Ishikawa (cell line): ENCODE results near the gene HDHD3.

Experiments used
- CEBPB ChIP-seq: IDR thresholded peaks from 2 replicates; pipeline ENCODE4 v1.6.1; 2012
- CREB1 ChIP-seq: IDR thresholded peaks from 2 replicates; pipeline ENCODE4 v1.6.1; 2012; ENCODE audit warnings: low read depth
- EGR1 ChIP-seq: IDR thresholded peaks from 2 replicates; pipeline ENCODE4 v1.6.1; 2012
- EP300 ChIP-seq: IDR thresholded peaks from 2 replicates; pipeline ENCODE4 v1.6.1; 2012; ENCODE audit warnings: borderline replicate concordance
- FOXM1 ChIP-seq: IDR thresholded peaks from 2 replicates; pipeline ENCODE4 v1.6.1; 2012; ENCODE audit warnings: low read depth, borderline replicate concordance
- RAD21 ChIP-seq: IDR thresholded peaks from 2 replicates; pipeline ENCODE4 v1.6.1; 2012; ENCODE audit warnings: low read depth
- TCF12 ChIP-seq: IDR thresholded peaks from 2 replicates; pipeline ENCODE4 v1.6.1; 2012; ENCODE audit warnings: low read depth
- TEAD4 ChIP-seq: IDR thresholded peaks from 2 replicates; pipeline ENCODE4 v1.6.1; 2012
- YY1 ChIP-seq: IDR thresholded peaks from 2 replicates; pipeline ENCODE4 v1.6.1; 2012; ENCODE audit warnings: low read depth
- TF ChIP-seq, protein P1 (sequence below): IDR thresholded peaks from 2 replicates; pipeline ENCODE4 v1.6.1; 2012; ENCODE audit warnings: low read depth, mild to moderate bottlenecking
- TF ChIP-seq, protein P2 (sequence below): IDR thresholded peaks from 2 replicates; pipeline ENCODE4 v1.6.1; 2012

DNA sequence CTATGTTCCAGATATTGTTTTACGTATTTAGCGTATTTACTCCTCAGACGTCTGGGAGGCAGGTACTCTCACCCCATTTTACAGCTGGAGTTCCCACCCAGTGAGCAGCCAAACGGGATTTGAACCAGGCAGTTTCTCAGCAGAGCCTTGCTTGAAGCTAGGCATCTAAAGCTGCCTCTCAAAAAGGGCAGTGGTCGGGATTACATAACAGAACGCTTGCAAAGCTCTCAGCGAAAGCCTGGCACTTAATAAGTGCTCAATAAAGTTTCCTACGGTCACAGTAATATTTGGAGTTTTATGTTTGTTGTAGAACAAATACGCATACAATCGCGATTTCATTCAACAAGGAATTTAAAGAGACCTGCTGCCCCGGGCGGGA lies 27.7 kb downstream of the HDHD3 start:
- TF ChIP-seq, protein P1, sequence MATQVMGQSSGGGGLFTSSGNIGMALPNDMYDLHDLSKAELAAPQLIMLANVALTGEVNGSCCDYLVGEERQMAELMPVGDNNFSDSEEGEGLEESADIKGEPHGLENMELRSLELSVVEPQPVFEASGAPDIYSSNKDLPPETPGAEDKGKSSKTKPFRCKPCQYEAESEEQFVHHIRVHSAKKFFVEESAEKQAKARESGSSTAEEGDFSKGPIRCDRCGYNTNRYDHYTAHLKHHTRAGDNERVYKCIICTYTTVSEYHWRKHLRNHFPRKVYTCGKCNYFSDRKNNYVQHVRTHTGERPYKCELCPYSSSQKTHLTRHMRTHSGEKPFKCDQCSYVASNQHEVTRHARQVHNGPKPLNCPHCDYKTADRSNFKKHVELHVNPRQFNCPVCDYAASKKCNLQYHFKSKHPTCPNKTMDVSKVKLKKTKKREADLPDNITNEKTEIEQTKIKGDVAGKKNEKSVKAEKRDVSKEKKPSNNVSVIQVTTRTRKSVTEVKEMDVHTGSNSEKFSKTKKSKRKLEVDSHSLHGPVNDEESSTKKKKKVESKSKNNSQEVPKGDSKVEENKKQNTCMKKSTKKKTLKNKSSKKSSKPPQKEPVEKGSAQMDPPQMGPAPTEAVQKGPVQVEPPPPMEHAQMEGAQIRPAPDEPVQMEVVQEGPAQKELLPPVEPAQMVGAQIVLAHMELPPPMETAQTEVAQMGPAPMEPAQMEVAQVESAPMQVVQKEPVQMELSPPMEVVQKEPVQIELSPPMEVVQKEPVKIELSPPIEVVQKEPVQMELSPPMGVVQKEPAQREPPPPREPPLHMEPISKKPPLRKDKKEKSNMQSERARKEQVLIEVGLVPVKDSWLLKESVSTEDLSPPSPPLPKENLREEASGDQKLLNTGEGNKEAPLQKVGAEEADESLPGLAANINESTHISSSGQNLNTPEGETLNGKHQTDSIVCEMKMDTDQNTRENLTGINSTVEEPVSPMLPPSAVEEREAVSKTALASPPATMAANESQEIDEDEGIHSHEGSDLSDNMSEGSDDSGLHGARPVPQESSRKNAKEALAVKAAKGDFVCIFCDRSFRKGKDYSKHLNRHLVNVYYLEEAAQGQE, result no peak
- TF ChIP-seq YY1, result no peak
- no peak for TF ChIP-seq EP300
- TF ChIP-seq RAD21, result no peak
- TF ChIP-seq CREB1, result no peak
- TF ChIP-seq CEBPB, result no peak
- TF ChIP-seq, protein P2, sequence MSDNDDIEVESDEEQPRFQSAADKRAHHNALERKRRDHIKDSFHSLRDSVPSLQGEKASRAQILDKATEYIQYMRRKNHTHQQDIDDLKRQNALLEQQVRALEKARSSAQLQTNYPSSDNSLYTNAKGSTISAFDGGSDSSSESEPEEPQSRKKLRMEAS, result no peak
- no peak for TF ChIP-seq TCF12
- TF ChIP-seq TEAD4, result no peak
- TF ChIP-seq FOXM1, result no peak
- TF ChIP-seq EGR1, result no peak
